GM23338 (cell line): ENCODE results near the gene SCCPDH. TPM values are rescaled to one million over a fixed set of nuclear protein-coding genes. Genes with fewer than 3 reads are reported as not detected.
"Not testable (repeated sequence)": the region's sequence is repeated elsewhere in the genome, so short reads cannot be mapped to it uniquely, and the experiment has no call there.

ENCODE experiments used
- ATAC-seq: fragments of 200-7000 bp; cut with Tn5 transposase; 3 replicates; pipeline ENCODE4 v1.9.1; 2020
- DNase-seq: peaks from one replicate; pipeline ENCODE4 v3.0.0-alpha.2; 2015; ENCODE audit warnings: low spot score
- H2AFZ ChIP-seq: fragments of 200-600 bp; sonication (generic); 2 replicates; pipeline ENCODE4 v1.8.0; 2016; ENCODE audit warnings: antibody characterized with exemption, mild to moderate bottlenecking, moderate library complexity
- H3F3A ChIP-seq: fragments of 200-600 bp; sonication (generic); replicated peaks from 2 replicates; pipeline ENCODE4 v1.8.0; 2017; ENCODE audit warnings: antibody characterized with exemption, mixed run types, low read depth
- H3K27ac ChIP-seq: fragments of 200-600 bp; sonication (generic); 2 replicates; pipeline ENCODE4 v1.6.1; 2016; ENCODE audit warnings: low read depth
- H3K27me3 ChIP-seq: fragments of 200-600 bp; sonication (generic); 2 replicates; pipeline ENCODE4 v1.8.0; 2016; ENCODE audit warnings: mild to moderate bottlenecking, mixed run types, moderate library complexity; ENCODE audit not compliant: insufficient read depth
- H3K36me3 ChIP-seq: fragments of 200-600 bp; sonication (generic); 2 replicates; pipeline ENCODE4 v1.8.0; 2016; ENCODE audit warnings: mild to moderate bottlenecking; ENCODE audit not compliant: insufficient read depth
- H3K4me1 ChIP-seq: fragments of 200-600 bp; sonication (generic); 2 replicates; pipeline ENCODE4 v1.8.0; 2016; ENCODE audit warnings: mild to moderate bottlenecking, moderate library complexity; ENCODE audit not compliant: insufficient read depth
- H3K4me2 ChIP-seq: fragments of 200-600 bp; sonication (generic); 2 replicates; pipeline ENCODE4 v1.7.1; 2017; ENCODE audit warnings: mixed run types
- H3K4me3 ChIP-seq: fragments of 200-600 bp; sonication (generic); 2 replicates; pipeline ENCODE4 v1.6.1; 2016; ENCODE audit warnings: mixed run types
- H3K79me2 ChIP-seq: fragments of 200-600 bp; sonication (generic); replicated peaks from 2 replicates; pipeline ENCODE4 v1.8.0; 2017; ENCODE audit warnings: mild to moderate bottlenecking; ENCODE audit not compliant: insufficient read depth
- H3K9me2 ChIP-seq: fragments of 200-600 bp; sonication (generic); 2 replicates; pipeline ENCODE4 v1.8.0; 2017; ENCODE audit not compliant: insufficient read depth
- H4K20me1 ChIP-seq: fragments of 200-600 bp; sonication (generic); replicated peaks from 2 replicates; pipeline ENCODE4 v1.8.0; 2017; ENCODE audit warnings: mild to moderate bottlenecking; ENCODE audit not compliant: insufficient read depth
- H3K27ac Mint-ChIP-seq: 2 replicates; pipeline ENCODE4 v1.8.0; 2020; ENCODE audit warnings: inconsistent platforms, mild to moderate bottlenecking, moderate library complexity, mixed read lengths
- H3K27me3 Mint-ChIP-seq: 3 replicates; pipeline ENCODE4 v1.8.0; 2022; ENCODE audit warnings: low read depth, mild to moderate bottlenecking, moderate library complexity, mixed read lengths, inconsistent platforms; ENCODE audit not compliant: insufficient read depth, poor library complexity
- H3K36me3 Mint-ChIP-seq: 3 replicates; pipeline ENCODE4 v1.8.0; 2021; ENCODE audit warnings: low read depth, mild to moderate bottlenecking, inconsistent platforms, moderate library complexity, mixed read lengths
- H3K4me1 Mint-ChIP-seq: 3 replicates; pipeline ENCODE4 v1.8.0; 2020; ENCODE audit warnings: mild to moderate bottlenecking, inconsistent platforms, mixed read lengths
- H3K4me3 Mint-ChIP-seq: 3 replicates; pipeline ENCODE4 v1.8.0; 2021; ENCODE audit warnings: moderate library complexity, mild to moderate bottlenecking, inconsistent platforms, mixed read lengths
- H3K9me3 Mint-ChIP-seq: 3 replicates; pipeline ENCODE4 v1.8.0; 2020; ENCODE audit warnings: moderate library complexity, mild to moderate bottlenecking, inconsistent platforms, mixed read lengths
- CREB1 ChIP-seq: fragments of 250-450 bp; sonication (Bioruptor Pico); IDR thresholded peaks from 2 replicates; pipeline ENCODE4 v1.5.0; 2020; ENCODE audit warnings: low read depth, mild to moderate bottlenecking, moderate library complexity
- EZH2 ChIP-seq: fragments of 200-600 bp; sonication (generic); IDR thresholded peaks from one replicate; pipeline ENCODE4 v1.8.0; 2017; ENCODE audit warnings: antibody characterized with exemption, mild to moderate bottlenecking, low read depth; ENCODE audit not compliant: unreplicated experiment
- EZH2phosphoT487 ChIP-seq: fragments of 200-600 bp; sonication (generic); IDR thresholded peaks from one replicate; pipeline ENCODE4 v1.8.1; 2018; ENCODE audit warnings: antibody characterized with exemption; ENCODE audit not compliant: unreplicated experiment
- JUNB ChIP-seq: IDR thresholded peaks from one replicate; pipeline ENCODE4 v1.6.1; 2016; ENCODE audit warnings: antibody characterized with exemption; ENCODE audit not compliant: unreplicated experiment
- NANOG ChIP-seq: IDR thresholded peaks from 2 replicates; pipeline ENCODE4 v1.6.1; 2016; ENCODE audit warnings: antibody characterized with exemption, borderline replicate concordance
- POLR2AphosphoS5 ChIP-seq: IDR thresholded peaks from 2 replicates; pipeline ENCODE4 v1.6.1; 2016; ENCODE audit warnings: antibody characterized with exemption, low read depth
- STAT1 ChIP-seq: IDR thresholded peaks from one replicate; pipeline ENCODE4 v1.6.1; 2016; ENCODE audit warnings: antibody characterized with exemption; ENCODE audit not compliant: unreplicated experiment
- ZNF114 ChIP-seq: fragments of 250-450 bp; sonication (Bioruptor Pico); IDR thresholded peaks from 2 replicates; pipeline ENCODE4 v1.5.0; 2020; ENCODE audit warnings: mild to moderate bottlenecking, moderate library complexity
- ZNF331 ChIP-seq: fragments of 250-450 bp; sonication (Bioruptor Pico); IDR thresholded peaks from 2 replicates; pipeline ENCODE4 v1.5.0; 2020; ENCODE audit warnings: low read depth, mild to moderate bottlenecking, moderate library complexity
- polyA plus RNA-seq: library from polyadenylated mRNA; unstranded; fragments of >200 nt; fragmentation: Nextera tagmentation; extraction: Ambion mirVana; gene quantifications from 2 replicates; pipeline ENCODE4 v1.2.1, GENCODE V29; 2016
- total RNA-seq: library from RNA; depleted of rRNA; stranded (reverse); fragments of >200 nt; shearing (Covaris generic); gene quantifications from 2 replicates; pipeline ENCODE4 v1.2.3, GENCODE V29; 2014
- TF ChIP-seq, protein P1 (sequence below): IDR thresholded peaks from 2 replicates; pipeline ENCODE4 v1.6.1; 2016; ENCODE audit warnings: antibody characterized with exemption
- TF ChIP-seq, protein P2 (sequence below), 2 experiments: fragments of 200-600 bp in 1 of 2; sonication (generic) in 1 of 2; conservative IDR thresholded peaks; 2 replicates each; pipeline versions ENCODE4 v1.5.1 to v1.6.1; 2016 to 2017; ENCODE audit warnings: antibody characterized with exemption in 2 of 2, low read depth in 2 of 2, mild to moderate bottlenecking in 2 of 2, moderate library complexity in 1 of 2

The SCCPDH gene
- total and polyA plus RNA-seq, 2 experiments from 2014 or later = 14.4 to 18.8 TPM

DNA sequence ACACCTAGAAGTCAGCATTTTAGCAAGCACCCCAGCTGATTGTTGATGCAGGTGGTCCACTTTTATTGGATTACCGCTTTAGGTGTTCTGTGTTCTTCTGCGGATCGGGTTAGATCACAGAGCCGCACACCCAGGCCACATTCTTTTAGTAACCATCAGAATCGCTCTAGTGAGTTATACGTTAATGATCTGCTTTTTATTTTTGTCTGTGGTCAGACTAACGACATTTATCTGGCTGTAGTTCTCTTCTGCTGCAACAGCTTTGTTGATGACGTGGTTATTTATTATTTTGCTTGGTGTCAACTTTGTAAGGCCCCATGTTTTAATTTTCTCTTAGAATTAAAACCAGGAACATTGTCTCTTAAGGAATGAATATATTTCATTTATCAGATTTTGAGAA lies 18.2 kb downstream of the SCCPDH start (continued):
- TF ChIP-seq ZNF331 = no peak
- TF ChIP-seq, protein P1, sequence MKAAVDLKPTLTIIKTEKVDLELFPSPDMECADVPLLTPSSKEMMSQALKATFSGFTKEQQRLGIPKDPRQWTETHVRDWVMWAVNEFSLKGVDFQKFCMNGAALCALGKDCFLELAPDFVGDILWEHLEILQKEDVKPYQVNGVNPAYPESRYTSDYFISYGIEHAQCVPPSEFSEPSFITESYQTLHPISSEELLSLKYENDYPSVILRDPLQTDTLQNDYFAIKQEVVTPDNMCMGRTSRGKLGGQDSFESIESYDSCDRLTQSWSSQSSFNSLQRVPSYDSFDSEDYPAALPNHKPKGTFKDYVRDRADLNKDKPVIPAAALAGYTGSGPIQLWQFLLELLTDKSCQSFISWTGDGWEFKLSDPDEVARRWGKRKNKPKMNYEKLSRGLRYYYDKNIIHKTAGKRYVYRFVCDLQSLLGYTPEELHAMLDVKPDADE = no peak

GRCh38 chr1:246746155-246746554 lies 21.9 kb downstream of the SCCPDH start:
- not testable (repeated sequence) for H3K4me2 ChIP-seq, H3K79me2 ChIP-seq, H3K27me3 Mint-ChIP-seq, H3K27ac ChIP-seq, ATAC-seq, H3F3A ChIP-seq, H3K4me1 ChIP-seq, DNase-seq, H3K9me2 ChIP-seq, H3K36me3 Mint-ChIP-seq, H3K36me3 ChIP-seq, H3K4me3 ChIP-seq, H3K27me3 ChIP-seq, H3K27ac Mint-ChIP-seq, H4K20me1 ChIP-seq, H3K4me1 Mint-ChIP-seq, H3K9me3 Mint-ChIP-seq, H3K4me3 Mint-ChIP-seq, H2AFZ ChIP-seq

GRCh38 chr1:246748006-246748405 lies 23.8 kb downstream of the SCCPDH start:
- Histone ChIP-seq H3F3A (no peaks in the 10 kb centered on the region), H3K4me1 (no peaks in the 10 kb centered on the region), H3K79me2 (no peaks in the 10 kb centered on the region), H2AFZ (no peak overlapping the region), H4K20me1 (no peaks in the 10 kb centered on the region), H3K4me2 (no peak overlapping the region), H3K36me3 (no peaks in the 10 kb centered on the region), H3K27ac (no peak overlapping the region), H3K4me3 (no peak overlapping the region), H3K9me2 (no peaks in the 10 kb centered on the region), H3K27me3 (no peaks in the 10 kb centered on the region)
- H3K9me3 Mint-ChIP-seq = no peaks in the 10 kb centered on the region; the same call in 2 of the 3 replicates
- ATAC-seq (no peak), DNase-seq (no peak)
- H3K27ac Mint-ChIP-seq = no peak overlapping the region
- TF ChIP-seq, protein P2, sequence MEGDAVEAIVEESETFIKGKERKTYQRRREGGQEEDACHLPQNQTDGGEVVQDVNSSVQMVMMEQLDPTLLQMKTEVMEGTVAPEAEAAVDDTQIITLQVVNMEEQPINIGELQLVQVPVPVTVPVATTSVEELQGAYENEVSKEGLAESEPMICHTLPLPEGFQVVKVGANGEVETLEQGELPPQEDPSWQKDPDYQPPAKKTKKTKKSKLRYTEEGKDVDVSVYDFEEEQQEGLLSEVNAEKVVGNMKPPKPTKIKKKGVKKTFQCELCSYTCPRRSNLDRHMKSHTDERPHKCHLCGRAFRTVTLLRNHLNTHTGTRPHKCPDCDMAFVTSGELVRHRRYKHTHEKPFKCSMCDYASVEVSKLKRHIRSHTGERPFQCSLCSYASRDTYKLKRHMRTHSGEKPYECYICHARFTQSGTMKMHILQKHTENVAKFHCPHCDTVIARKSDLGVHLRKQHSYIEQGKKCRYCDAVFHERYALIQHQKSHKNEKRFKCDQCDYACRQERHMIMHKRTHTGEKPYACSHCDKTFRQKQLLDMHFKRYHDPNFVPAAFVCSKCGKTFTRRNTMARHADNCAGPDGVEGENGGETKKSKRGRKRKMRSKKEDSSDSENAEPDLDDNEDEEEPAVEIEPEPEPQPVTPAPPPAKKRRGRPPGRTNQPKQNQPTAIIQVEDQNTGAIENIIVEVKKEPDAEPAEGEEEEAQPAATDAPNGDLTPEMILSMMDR (conservative IDR thresholded peaks at IDR 0.05; ENCODE audit: low read depth in 2 of 2) = no peak
- TF ChIP-seq ZNF114 (CRISPR knock-in tag) (no peak), CREB1 (CRISPR knock-in tag) (no peak), EZH2phosphoT487 (no peak), EZH2 (no peak), POLR2AphosphoS5 (no peak), JUNB (no peak), NANOG (no peak), STAT1 (no peak), ZNF331 (no peak)
- TF ChIP-seq, protein P1 = no peak
- H3K27me3 Mint-ChIP-seq = no peaks in the 10 kb centered on the region
- H3K4me3 Mint-ChIP-seq = no peak overlapping the region
- no peaks in the 10 kb centered on the region; the same call in 2 of the 3 replicates for H3K36me3 Mint-ChIP-seq
- no peaks in the 10 kb centered on the region for H3K4me1 Mint-ChIP-seq
